Liver (tissue), 9 donors: ENCODE data around the gene PTPN2. TPM values are rescaled to one million over a fixed set of nuclear protein-coding genes. Genes with fewer than 3 reads are reported as not detected.

ENCODE experiments used
- DNase-seq: peaks from one replicate; pipeline ENCODE4 v3.0.0-alpha.2; 2017; ENCODE audit warnings: low spot score
- H3K27ac ChIP-seq, 2 donors: one replicate each; pipeline ENCODE4 v1.7.0; 2013; ENCODE audit warnings: inconsistent platforms in 2 of 2, low read length in 2 of 2, control low read depth in 1 of 2, low read depth in 1 of 2, mild to moderate bottlenecking in 1 of 2
- H3K27me3 ChIP-seq, 4 donors: one replicate each; pipeline versions ENCODE4 v1.6.1 to v1.7.0; 2013; ENCODE audit warnings: low read length in 3 of 4, inconsistent platforms in 1 of 4, mild to moderate bottlenecking in 1 of 4, moderate library complexity in 1 of 4; ENCODE audit not compliant: control insufficient read depth in 4 of 4, insufficient read depth in 4 of 4
- H3K36me3 ChIP-seq, 4 donors: one replicate each; pipeline versions ENCODE4 v1.6.1 to v1.7.0; 2013; ENCODE audit warnings: low read length in 3 of 4, mild to moderate bottlenecking in 3 of 4, low read depth in 1 of 4, moderate library complexity in 1 of 4; ENCODE audit not compliant: control insufficient read depth in 4 of 4, insufficient read depth in 3 of 4
- H3K4me1 ChIP-seq, 4 donors: one replicate each; pipeline versions ENCODE4 v1.6.1 to v1.7.0; 2013; ENCODE audit warnings: low read length in 3 of 4, mild to moderate bottlenecking in 3 of 4, moderate library complexity in 1 of 4; ENCODE audit not compliant: control insufficient read depth in 4 of 4, insufficient read depth in 4 of 4
- H3K4me3 ChIP-seq, 3 donors: one replicate each; pipeline versions ENCODE4 v1.6.1 to v1.7.0; 2013; ENCODE audit warnings: low read length in 3 of 3, control low read depth in 1 of 3, low read depth in 1 of 3, mild to moderate bottlenecking in 1 of 3
- H3K9ac ChIP-seq, 2 donors: one replicate each; pipeline ENCODE4 v1.7.0; 2013; ENCODE audit warnings: low read length in 2 of 2, mild to moderate bottlenecking in 2 of 2, moderate library complexity in 2 of 2, control low read depth in 1 of 2, low read depth in 1 of 2
- H3K9me3 ChIP-seq, 4 donors: one replicate each; pipeline versions ENCODE4 v1.6.1 to v1.7.0; 2013; ENCODE audit warnings: low read length in 3 of 4; ENCODE audit not compliant: control insufficient read depth in 4 of 4
- ATF3 ChIP-seq: IDR thresholded peaks from 2 replicates; pipeline ENCODE4 v1.6.1; 2016; ENCODE audit warnings: antibody characterized with exemption
- CTCF ChIP-seq: fragments of 150-350 bp; IDR thresholded peaks from 2 replicates; pipeline ENCODE4 v1.5.1; 2017; ENCODE audit warnings: improper control_type of control experiment, low read depth, low read length; ENCODE audit not compliant: missing input control
- EGR1 ChIP-seq, 2 donors: IDR thresholded peaks; 2 replicates each; pipeline ENCODE4 v1.6.1; 2016 to 2018; ENCODE audit warnings: antibody characterized with exemption in 2 of 2, low read depth in 2 of 2
- FOXA1 ChIP-seq: IDR thresholded peaks from 2 replicates; pipeline ENCODE4 v1.6.1; 2016; ENCODE audit warnings: antibody characterized with exemption
- FOXA2 ChIP-seq: IDR thresholded peaks from 2 replicates; pipeline ENCODE4 v1.6.1; 2016; ENCODE audit warnings: antibody characterized with exemption
- HNF4A ChIP-seq, 2 donors: conservative IDR thresholded peaks; 2 replicates each; pipeline ENCODE4 v1.6.1; 2016; ENCODE audit warnings: antibody characterized with exemption in 2 of 2, mild to moderate bottlenecking in 2 of 2
- HNF4G ChIP-seq: IDR thresholded peaks from 2 replicates; pipeline ENCODE4 v1.6.1; 2016; ENCODE audit warnings: antibody characterized with exemption
- JUND ChIP-seq, 2 donors: IDR thresholded peaks; 2 replicates each; pipeline ENCODE4 v1.6.1; 2016; ENCODE audit warnings: antibody characterized with exemption in 2 of 2
- NR2F2 ChIP-seq: IDR thresholded peaks from 2 replicates; pipeline ENCODE4 v1.6.1; 2016; ENCODE audit warnings: antibody characterized with exemption
- RAD21 ChIP-seq, 2 donors: IDR thresholded peaks; 2 replicates each; pipeline ENCODE4 v1.6.1; 2016; ENCODE audit warnings: antibody characterized with exemption in 2 of 2, mild to moderate bottlenecking in 2 of 2
- REST ChIP-seq: IDR thresholded peaks from 2 replicates; pipeline ENCODE4 v1.6.1; 2016; ENCODE audit warnings: antibody characterized with exemption, mild to moderate bottlenecking
- RXRA ChIP-seq, 2 donors: IDR thresholded peaks; 2 replicates each; pipeline ENCODE4 v1.6.1; 2017 to 2018; ENCODE audit warnings: antibody characterized with exemption in 2 of 2, mild to moderate bottlenecking in 1 of 2
- SP1 ChIP-seq: IDR thresholded peaks from 2 replicates; pipeline ENCODE4 v1.6.1; 2018; ENCODE audit warnings: antibody characterized with exemption, mild to moderate bottlenecking
- TAF1 ChIP-seq: conservative IDR thresholded peaks from 2 replicates; pipeline ENCODE4 v1.6.1; 2016; ENCODE audit warnings: antibody characterized with exemption, mild to moderate bottlenecking
- YY1 ChIP-seq: IDR thresholded peaks from 2 replicates; pipeline ENCODE4 v1.6.1; 2016; ENCODE audit warnings: antibody characterized with exemption, mild to moderate bottlenecking
- WGBS: extraction: QIAGEN DNeasy Blood & Tissue Kit; methylation state at CpG from one replicate; pipeline ENCODE4 v1.1.7; 2013; 5-methylcytosine and 5-hydroxymethylcytosine counted together
- polyA plus RNA-seq, 2 donors: library from polyadenylated mRNA; stranded (reverse) in 1 of 2; unstranded in 1 of 2; fragments of 200-250 nt in 1 of 2; fragments of >200 nt in 1 of 2; fragmentation: Nextera tagmentation in 1 of 2; extraction: Ambion mirVana in 1 of 2; gene quantifications; one replicate each; pipeline versions ENCODE4 v1.2.1 to v1.2.3, GENCODE V29; 2013 to 2015
- total RNA-seq, 2 donors: library from RNA; depleted of rRNA; stranded (reverse); fragments of >200 nt; gene quantifications; one replicate each; pipeline ENCODE4 v1.2.3, GENCODE V29; 2014
- donor health status: healthy.
- donor health status: healthy.
- donor health status: healthy.
- donor health status: healthy.
- donor health status: healthy.

The PTPN2 gene
- total and polyA plus RNA-seq, 4 donors, result 9.2 to 21.2 (median 14.9) TPM

GRCh38 chr18:12844391-12844790 lies 39.6 kb downstream of the PTPN2 start:
- TF ChIP-seq TAF1 (no peak), JUND (IDR thresholded peaks at IDR 0.05) (no peak), NR2F2 (no peak), YY1 (no peak), ATF3 (no peak), REST (no peak), CTCF (no peak)
- Histone ChIP-seq H3K4me3 (no peak overlapping the region), H3K27ac (no peak overlapping the region), H3K36me3 (no peaks in the 10 kb centered on the region), H3K9ac (no peak overlapping the region), H3K4me1 (peaks cover 0 to 4% (median 1%) of the 10 kb centered on the region in 4 donors), H3K27me3 (no peaks in the 10 kb centered on the region), H3K9me3 (no peaks in the 10 kb centered on the region)
- no peak for DNase-seq
- 93% methylated on average over 2 of the region's 2 CpGs for WGBS

GRCh38 chr18:12843420-12844350 lies 40.4 kb downstream of the PTPN2 start:
- Histone ChIP-seq H3K9ac (no peak overlapping the region), H3K27ac (no peak overlapping the region), H3K9me3 (no peaks in the 10 kb centered on the region), H3K4me1 (peaks cover 0 to 8% (median 4%) of the 10 kb centered on the region in 4 donors), H3K36me3 (no peaks in the 10 kb centered on the region), H3K4me3 (no peak overlapping the region), H3K27me3 (no peaks in the 10 kb centered on the region)
- WGBS, result 94% methylated on average over 12 of the region's 12 CpGs
- TF ChIP-seq RXRA (IDR thresholded peaks at IDR 0.05), result no peak
- no peak for TF ChIP-seq TAF1
- TF ChIP-seq HNF4G, result no peak
- TF ChIP-seq RAD21 (IDR thresholded peaks at IDR 0.05), result no peak
- no peak for TF ChIP-seq CTCF
- TF ChIP-seq FOXA2, result no peak
- no peak for TF ChIP-seq FOXA1
- TF ChIP-seq HNF4A (conservative IDR thresholded peaks at IDR 0.05), result no peak
- no peak for TF ChIP-seq EGR1 (IDR thresholded peaks at IDR 0.05; ENCODE audit: low read depth in 2 of 2)
- no peak for TF ChIP-seq JUND (IDR thresholded peaks at IDR 0.05)
- no peak for TF ChIP-seq NR2F2
- no peak for TF ChIP-seq YY1
- TF ChIP-seq SP1, result no peak
- no peak for DNase-seq
